Osteoblast (primary cell): ENCODE data around the gene SEPTIN6. TPM values are rescaled to one million over a fixed set of nuclear protein-coding genes. Genes with fewer than 3 reads are reported as not detected.

Source experiments
- DNase-seq: peaks from one replicate; pipeline ENCODE4 v3.0.0; 2011; ENCODE audit warnings: low spot score, mixed read lengths; ENCODE audit not compliant: insufficient read length; ENCODE audit errors: missing footprints
- H2AFZ ChIP-seq: 2 replicates; pipeline ENCODE4 v1.6.0; 2011; ENCODE audit warnings: mild to moderate bottlenecking, low read length
- H3K27ac ChIP-seq: 2 replicates; pipeline ENCODE4 v1.5.1; 2011; ENCODE audit warnings: mild to moderate bottlenecking, low read depth, low read length, moderate library complexity
- H3K27me3 ChIP-seq: 2 replicates; pipeline ENCODE4 v1.6.0; 2012; ENCODE audit warnings: mild to moderate bottlenecking, control low read depth, inconsistent platforms, low read length, moderate library complexity; ENCODE audit not compliant: insufficient read depth
- H3K36me3 ChIP-seq: 2 replicates; pipeline ENCODE4 v1.5.1; 2011; ENCODE audit warnings: mild to moderate bottlenecking, low read length, control low read depth, moderate library complexity; ENCODE audit not compliant: insufficient read depth
- H3K4me1 ChIP-seq: 2 replicates; pipeline ENCODE4 v1.5.1; 2011; ENCODE audit warnings: mild to moderate bottlenecking, low read length, control low read depth, moderate library complexity; ENCODE audit not compliant: insufficient read depth
- H3K4me2 ChIP-seq: 2 replicates; pipeline ENCODE4 v1.6.0; 2011; ENCODE audit warnings: mild to moderate bottlenecking, low read length; ENCODE audit not compliant: insufficient read depth
- H3K4me3 ChIP-seq: fragments of 200-600 bp; sonication (generic); 3 replicates; pipeline ENCODE4 v1.5.1; 2012; ENCODE audit warnings: mild to moderate bottlenecking, low read length, inconsistent platforms; ENCODE audit not compliant: insufficient read depth
- H3K79me2 ChIP-seq: 2 replicates; pipeline ENCODE4 v1.6.0; 2012; ENCODE audit warnings: mild to moderate bottlenecking, low read length, control low read depth, inconsistent platforms; ENCODE audit not compliant: insufficient read depth
- H3K9me3 ChIP-seq: 2 replicates; pipeline ENCODE4 v1.5.1; 2011; ENCODE audit warnings: low read depth, low read length, control low read depth
- H4K20me1 ChIP-seq: 2 replicates; pipeline ENCODE4 v1.6.0; 2012; ENCODE audit warnings: mild to moderate bottlenecking, low read length, control low read depth; ENCODE audit not compliant: insufficient read depth
- total RNA-seq: library from RNA; depleted of rRNA; stranded (reverse); fragments of >200 nt; gene quantifications from 2 replicates; pipeline ENCODE4 v1.2.3, GENCODE V29; 2012
- TF ChIP-seq, protein P1 (sequence below): IDR thresholded peaks from 2 replicates; pipeline ENCODE4 v1.5.1; 2011; ENCODE audit warnings: mild to moderate bottlenecking, low read depth, low read length, moderate library complexity; ENCODE audit errors: extremely low read depth

SEPTIN6 gene
- total RNA-seq, 1 donor, result 9.0 TPM

DNA sequence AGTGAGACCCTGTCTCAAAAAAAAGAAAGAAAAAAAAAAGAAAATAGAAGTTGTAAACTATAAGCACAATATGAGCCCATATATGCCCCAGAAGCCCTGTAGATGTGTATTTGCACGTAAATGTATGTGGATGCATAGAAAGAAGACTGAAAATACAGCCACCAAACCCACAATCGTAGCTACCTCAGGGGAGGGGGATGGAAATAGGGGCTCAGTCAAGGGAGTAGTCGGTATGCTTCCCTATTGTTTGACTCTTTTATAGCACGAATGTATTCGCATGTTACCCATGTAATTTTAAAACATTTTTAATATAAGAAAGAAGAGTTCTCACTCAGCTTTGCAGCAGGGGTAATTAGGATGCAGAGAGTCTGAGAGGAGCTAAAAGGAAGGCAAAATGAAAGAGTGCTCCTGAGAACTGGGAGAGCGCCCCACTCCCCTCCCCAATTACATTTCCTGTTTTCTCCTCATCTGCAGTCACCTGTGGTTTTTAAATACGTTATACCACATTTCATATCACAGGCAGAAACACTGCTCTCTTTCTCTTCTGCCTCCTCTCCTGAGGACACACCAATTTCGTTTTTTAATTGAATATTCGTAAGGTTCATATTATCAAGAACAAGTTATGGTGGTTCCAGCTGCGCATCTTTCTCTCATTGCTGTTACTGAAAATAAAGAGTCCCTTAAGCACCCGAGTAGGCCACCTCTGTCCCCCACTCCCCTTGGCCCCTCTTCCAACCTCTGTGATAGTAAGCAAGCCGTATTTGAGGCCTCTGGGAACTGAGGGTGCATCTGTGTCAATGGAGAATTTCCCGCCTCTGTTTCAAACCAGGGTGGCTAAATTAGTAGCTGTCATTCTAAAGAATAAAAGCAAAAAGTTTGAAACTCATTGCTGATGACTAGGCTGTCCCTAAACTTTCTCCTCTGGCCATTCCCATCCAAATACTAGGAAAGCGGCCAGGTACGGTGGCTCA, 10.7 kb downstream of the SEPTIN6 start:
- no peaks in the 10 kb centered on the region for H3K9me3 ChIP-seq
- H3K79me2 ChIP-seq, result no peaks in the 10 kb centered on the region
- no peak overlapping the region for H3K4me2 ChIP-seq
- H2AFZ ChIP-seq, result no peak overlapping the region
- no peak for DNase-seq
- no peaks in the 10 kb centered on the region for H4K20me1 ChIP-seq
- H3K4me1 ChIP-seq, result no peaks in the 10 kb centered on the region
- H3K27me3 ChIP-seq, result no peaks in the 10 kb centered on the region
- H3K36me3 ChIP-seq, result no peaks in the 10 kb centered on the region
- H3K4me3 ChIP-seq, result no peak overlapping the region
- TF ChIP-seq, protein P1, sequence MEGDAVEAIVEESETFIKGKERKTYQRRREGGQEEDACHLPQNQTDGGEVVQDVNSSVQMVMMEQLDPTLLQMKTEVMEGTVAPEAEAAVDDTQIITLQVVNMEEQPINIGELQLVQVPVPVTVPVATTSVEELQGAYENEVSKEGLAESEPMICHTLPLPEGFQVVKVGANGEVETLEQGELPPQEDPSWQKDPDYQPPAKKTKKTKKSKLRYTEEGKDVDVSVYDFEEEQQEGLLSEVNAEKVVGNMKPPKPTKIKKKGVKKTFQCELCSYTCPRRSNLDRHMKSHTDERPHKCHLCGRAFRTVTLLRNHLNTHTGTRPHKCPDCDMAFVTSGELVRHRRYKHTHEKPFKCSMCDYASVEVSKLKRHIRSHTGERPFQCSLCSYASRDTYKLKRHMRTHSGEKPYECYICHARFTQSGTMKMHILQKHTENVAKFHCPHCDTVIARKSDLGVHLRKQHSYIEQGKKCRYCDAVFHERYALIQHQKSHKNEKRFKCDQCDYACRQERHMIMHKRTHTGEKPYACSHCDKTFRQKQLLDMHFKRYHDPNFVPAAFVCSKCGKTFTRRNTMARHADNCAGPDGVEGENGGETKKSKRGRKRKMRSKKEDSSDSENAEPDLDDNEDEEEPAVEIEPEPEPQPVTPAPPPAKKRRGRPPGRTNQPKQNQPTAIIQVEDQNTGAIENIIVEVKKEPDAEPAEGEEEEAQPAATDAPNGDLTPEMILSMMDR, result no peak
- no peak overlapping the region for H3K27ac ChIP-seq

DNA sequence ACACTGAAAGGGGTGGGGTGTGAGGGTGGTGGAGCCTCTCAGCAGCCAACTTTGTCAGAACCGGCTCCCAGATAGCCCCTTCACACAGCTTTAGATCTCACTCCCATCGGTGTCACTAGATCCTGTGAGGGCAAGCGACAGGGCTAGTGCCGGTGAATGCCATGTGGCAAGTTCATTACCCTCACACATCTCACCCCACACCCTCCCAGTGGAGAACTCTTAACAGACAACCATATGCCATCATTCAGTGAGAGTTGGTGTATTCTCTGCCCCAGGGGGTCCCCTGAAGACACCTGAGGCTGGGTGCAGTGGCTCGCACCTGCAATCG, 15.3 kb downstream of the SEPTIN6 start:
- no peaks in the 10 kb centered on the region for H3K79me2 ChIP-seq
- no peak overlapping the region for H3K27ac ChIP-seq
- H3K9me3 ChIP-seq, result no peaks in the 10 kb centered on the region
- no peaks in the 10 kb centered on the region for H4K20me1 ChIP-seq
- no peak for DNase-seq
- no peak overlapping the region for H3K4me3 ChIP-seq
- TF ChIP-seq, protein P1, result no peak
- no peaks in the 10 kb centered on the region for H3K27me3 ChIP-seq
- H3K4me1 ChIP-seq, result peaks cover 5% of the 10 kb centered on the region
- H3K4me2 ChIP-seq, result no peak overlapping the region
- H2AFZ ChIP-seq, result no peak overlapping the region
- no peaks in the 10 kb centered on the region for H3K36me3 ChIP-seq

DNA sequence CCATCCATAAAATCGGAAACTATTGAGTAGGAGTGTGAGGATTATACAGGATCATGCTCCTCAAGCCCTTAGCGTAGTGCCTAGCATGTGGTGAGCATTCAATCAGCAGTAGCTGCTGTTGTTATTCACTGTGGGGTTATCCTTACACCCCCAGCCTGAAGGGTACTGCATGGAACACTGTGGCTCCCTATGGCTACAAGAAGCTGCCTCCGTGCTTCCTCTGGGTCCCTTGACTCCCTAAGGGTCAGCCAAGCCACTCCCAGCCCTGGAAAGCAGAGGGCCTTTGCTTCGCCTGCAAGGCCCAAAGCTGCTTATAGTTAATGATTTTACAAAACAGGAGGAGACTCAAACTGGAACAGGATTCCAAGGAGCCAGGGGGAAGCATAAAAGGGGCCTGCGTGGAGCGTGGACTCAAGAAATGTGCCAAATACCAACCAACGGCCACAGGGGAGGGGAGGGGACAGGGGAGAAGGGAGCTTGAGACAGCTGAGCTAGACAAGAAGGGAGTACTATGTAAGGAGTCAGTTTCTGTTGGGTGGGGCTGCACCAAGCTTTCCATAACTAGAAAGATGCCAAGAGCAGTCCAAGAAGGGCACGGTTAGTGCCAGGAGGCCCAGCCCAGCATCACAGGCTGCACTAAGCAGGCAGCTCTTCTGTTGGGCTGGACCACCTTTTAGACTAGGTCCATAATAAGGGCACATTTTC, 15.9 kb downstream of the SEPTIN6 start:
- H3K4me1 ChIP-seq, result peaks cover 5% of the 10 kb centered on the region
- H3K79me2 ChIP-seq, result no peaks in the 10 kb centered on the region
- H3K36me3 ChIP-seq, result no peaks in the 10 kb centered on the region
- no peak overlapping the region for H3K4me2 ChIP-seq
- no peaks in the 10 kb centered on the region for H4K20me1 ChIP-seq
- no peak overlapping the region for H3K4me3 ChIP-seq
- H3K27me3 ChIP-seq, result no peaks in the 10 kb centered on the region
- H3K9me3 ChIP-seq, result no peaks in the 10 kb centered on the region
- H3K27ac ChIP-seq, result no peak overlapping the region
- H2AFZ ChIP-seq, result no peak overlapping the region
- TF ChIP-seq, protein P1, result no peak
- peak; percentile 43 for DNase-seq

DNA sequence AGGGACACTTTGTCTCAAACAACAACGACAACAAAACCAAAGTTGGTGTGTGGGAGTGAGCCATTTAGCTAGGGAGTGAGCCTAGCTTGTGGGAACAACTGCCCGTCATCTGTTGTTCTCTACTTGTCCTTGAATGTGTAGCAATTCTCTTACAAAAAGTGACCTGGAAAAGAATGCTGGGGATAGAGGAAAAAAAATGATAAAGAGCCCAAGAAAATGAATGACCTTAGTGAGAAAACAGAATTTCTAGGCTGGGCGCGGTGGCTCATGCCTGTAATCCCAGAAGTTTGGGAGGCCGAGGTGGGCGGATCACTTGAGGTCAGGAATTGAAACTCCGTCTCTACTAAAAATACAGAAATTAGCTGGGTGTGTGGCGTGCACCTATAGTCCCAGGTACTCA, 19.6 kb downstream of the SEPTIN6 start:
- H4K20me1 ChIP-seq, result no peaks in the 10 kb centered on the region

More for the DNA sequence above, 19.6 kb downstream of the SEPTIN6 start:
- no peaks in the 10 kb centered on the region for H3K9me3 ChIP-seq
- H3K27me3 ChIP-seq, result no peaks in the 10 kb centered on the region
- TF ChIP-seq, protein P1, result no peak
- no peaks in the 10 kb centered on the region for H3K79me2 ChIP-seq
- no peak overlapping the region for H3K4me3 ChIP-seq
- H3K4me2 ChIP-seq, result no peak overlapping the region
- no peak overlapping the region for H2AFZ ChIP-seq
- peaks cover 9% of the 10 kb centered on the region for H3K4me1 ChIP-seq
- H3K27ac ChIP-seq, result no peak overlapping the region
- no peaks in the 10 kb centered on the region for H3K36me3 ChIP-seq
- no peak for DNase-seq
